PFSK-1 (cell line): ENCODE results near the gene EDN1.

Source experiments
- FOXP2 ChIP-seq: optimal IDR thresholded peaks from 2 replicates; pipeline ENCODE3; 2011; ENCODE audit warnings: borderline replicate concordance, control low read depth, inconsistent platforms; ENCODE audit not compliant: insufficient read depth; ENCODE audit errors: extremely low read length, extremely low read depth
- POLR2AphosphoS5 ChIP-seq: IDR thresholded peaks from 2 replicates; pipeline ENCODE4 v1.6.1; 2012; ENCODE audit warnings: low read depth, mild to moderate bottlenecking, control low read depth, low read length, moderate library complexity
- REST ChIP-seq, 2 experiments: IDR thresholded peaks; 2 replicates each; pipeline versions ENCODE4 v1.6.1 to v1.8.0; 2011 to 2012; ENCODE audit warnings: low read depth in 2 of 2, low read length in 2 of 2, control low read depth in 1 of 2, inconsistent platforms in 1 of 2, mild to moderate bottlenecking in 1 of 2, moderate library complexity in 1 of 2; ENCODE audit not compliant: insufficient read depth in 1 of 2
- SIN3A ChIP-seq: IDR thresholded peaks from 2 replicates; pipeline ENCODE4 v1.6.1; 2012; ENCODE audit warnings: mild to moderate bottlenecking, low read length, moderate library complexity, borderline replicate concordance; ENCODE audit not compliant: insufficient read depth
- TAF1 ChIP-seq: IDR thresholded peaks from 2 replicates; pipeline ENCODE4 v1.6.1; 2012; ENCODE audit warnings: low read length, control low read depth, borderline replicate concordance; ENCODE audit not compliant: insufficient read depth

- TF ChIP-seq POLR2AphosphoS5 (no peak), REST (IDR thresholded peaks at IDR 0.05; ENCODE audit: insufficient read depth in 1 of 2, low read depth in 2 of 2, low read length in 2 of 2) (no peak), TAF1 (no peak), FOXP2 (no peak), SIN3A (no peak)
Observed at GRCh38 chr6:12286373-12287110, 3.6 kb upstream of the EDN1 start.
